ENCODE data around the gene SHQ1. TPM values are rescaled to one million over a fixed set of nuclear protein-coding genes. Genes with fewer than 3 reads are reported as not detected.

Gene SHQ1
- total and polyA plus RNA-seq, 2 donors (not counting 3 experiments of a cell fraction or from before 2014, with no cell fraction given), result 7.3 to 20.6 TPM

GRCh38 chr3:72821161-72821781, 27.0 kb downstream of the SHQ1 start:
- H3K9ac ChIP-seq (replicated peaks; ENCODE audit: extremely low read depth, insufficient read depth, low read length), result no peak overlapping the region
- peak overlapping the region; percentile 57 for H3K4me2 ChIP-seq (ENCODE audit: insufficient read depth, low read length)
- H3K9me3 ChIP-seq (replicated peaks; ENCODE audit: control insufficient read depth, insufficient read depth, low read length), result no peaks in the 10 kb centered on the region
- peaks cover 3% of the 10 kb centered on the region for H4K20me1 ChIP-seq (replicated peaks; ENCODE audit: control insufficient read depth, extremely low read depth, insufficient read depth, low read length)
- POLR2A ChIA-PET, result no interaction called here
- no peak for FAIRE-seq
- H3K79me2 ChIP-seq (ENCODE audit: control insufficient read depth, insufficient read depth, low read length), result no peaks in the 10 kb centered on the region
- no TSS peak for BruUV-seq (replicated peaks)
- TF ChIP-seq JUN (IDR thresholded peaks at IDR 0.05; ENCODE audit: borderline replicate concordance, insufficient read depth, insufficient read length, low read depth) (no peak), GATA2 (IDR thresholded peaks at IDR 0.05; ENCODE audit: insufficient read depth, insufficient read length, low read depth, low read length) (no peak)
- CTCF ChIA-PET, result interaction anchor here (0.9 to 9.5 kb wide), 19 partner anchors 9 to 1110 kb away, joined by 3 to 201 read pairs (median 6); no protein-coding TSS in a partner anchor
- H2AFZ ChIP-seq (ENCODE audit: low read depth, low read length), result no peak overlapping the region
- H3K36me3 ChIP-seq (ENCODE audit: control insufficient read depth in 2 of 2, extremely low read depth in 1 of 2, insufficient read depth in 2 of 2, low read length in 2 of 2), result no peaks in the 10 kb centered on the region
- H3K27me3 ChIP-seq (ENCODE audit: control insufficient read depth in 2 of 2, insufficient read depth in 2 of 2, low read length in 2 of 2), result no peaks in the 10 kb centered on the region
- H3K9me1 ChIP-seq (replicated peaks; ENCODE audit: control insufficient read depth, extremely low read depth, insufficient read depth, low read length), result no peaks in the 10 kb centered on the region
- H3K4me3 ChIP-seq (replicated peaks in 1 of 3; ENCODE audit: insufficient read depth in 1 of 3, low read depth in 1 of 3, low read length in 3 of 3), result no peak overlapping the region
- peak; percentile 64 for DNase-seq (ENCODE audit: low read depth, low spot score)
- dilution Hi-C loops (cut with MboI; ENCODE audit: extremely low pct_ligation_motif_present, low sequenced_read_pairs) (no loop called here), intact Hi-C loops (cut with micrococcal nuclease) (loop anchor here (5.0 to 10.0 kb wide), 4 partner anchors 336 to 1094 kb away; partner anchors contain the start of genes EIF4E3 and RYBP)
- peak overlapping the region; percentile 24 for H3K27ac ChIP-seq (ENCODE audit: insufficient read depth, low read depth, low read length)
- peaks cover 25% of the 10 kb centered on the region for H3K4me1 ChIP-seq (ENCODE audit: control insufficient read depth, extremely low read depth, insufficient read depth, low read length)

GRCh38 chr3:72820415-72820814, 27.8 kb downstream of the SHQ1 start:
- Histone ChIP-seq H3K36me3 (ENCODE audit: control insufficient read depth in 2 of 2, extremely low read depth in 1 of 2, insufficient read depth in 2 of 2, low read length in 2 of 2) (no peaks in the 10 kb centered on the region), H3K4me2 (ENCODE audit: insufficient read depth, low read length) (peak overlapping the region; percentile 57), H3K27me3 (ENCODE audit: control insufficient read depth in 2 of 2, insufficient read depth in 2 of 2, low read length in 2 of 2) (no peaks in the 10 kb centered on the region), H3K9ac (replicated peaks; ENCODE audit: extremely low read depth, insufficient read depth, low read length) (no peak overlapping the region), H3K4me3 (replicated peaks in 1 of 3; ENCODE audit: insufficient read depth in 1 of 3, low read depth in 1 of 3, low read length in 3 of 3) (no peak overlapping the region), H3K9me1 (replicated peaks; ENCODE audit: control insufficient read depth, extremely low read depth, insufficient read depth, low read length) (no peaks in the 10 kb centered on the region), H3K4me1 (ENCODE audit: control insufficient read depth, extremely low read depth, insufficient read depth, low read length) (peaks cover 25% of the 10 kb centered on the region), H3K27ac (ENCODE audit: insufficient read depth, low read depth, low read length) (peak overlapping the region; percentile 24), H3K79me2 (ENCODE audit: control insufficient read depth, insufficient read depth, low read length) (no peaks in the 10 kb centered on the region), H2AFZ (ENCODE audit: low read depth, low read length) (no peak overlapping the region), H4K20me1 (replicated peaks; ENCODE audit: control insufficient read depth, extremely low read depth, insufficient read depth, low read length) (peaks cover 3% of the 10 kb centered on the region), H3K9me3 (replicated peaks; ENCODE audit: control insufficient read depth, insufficient read depth, low read length) (no peaks in the 10 kb centered on the region)
- FAIRE-seq (peak; percentile 67), DNase-seq (ENCODE audit: low read depth, low spot score) (peak; percentile 97)
- dilution Hi-C loops (cut with MboI; ENCODE audit: extremely low pct_ligation_motif_present, low sequenced_read_pairs) (no loop called here), intact Hi-C loops (cut with micrococcal nuclease) (loop anchor here (5.0 to 10.0 kb wide), 4 partner anchors 336 to 1093 kb away; partner anchors contain the start of genes EIF4E3 and RYBP)
- TF ChIP-seq POLR2AphosphoS5 (IDR thresholded peaks at IDR 0.05; ENCODE audit: insufficient read depth, low read depth, low read length), result no peak
- no peak for TF ChIP-seq GATA2 (IDR thresholded peaks at IDR 0.05; ENCODE audit: insufficient read depth, insufficient read length, low read depth, low read length)
- TF ChIP-seq EZH2 (IDR thresholded peaks at IDR 0.05; ENCODE audit: borderline replicate concordance, low read depth, low read length, severe bottlenecking), result no peak
- TF ChIP-seq MAX (IDR thresholded peaks at IDR 0.05; ENCODE audit: insufficient read depth, insufficient read length), result no peak
- TF ChIP-seq CTCF (IDR thresholded peaks at IDR 0.05; ENCODE audit: extremely low read depth in 1 of 2, insufficient read depth in 1 of 2, low read depth in 1 of 2, low read length in 2 of 2), result no peak
- no peak for TF ChIP-seq FOS (IDR thresholded peaks at IDR 0.05; ENCODE audit: borderline replicate concordance, insufficient read depth, low read length)
- no peak for TF ChIP-seq JUN (IDR thresholded peaks at IDR 0.05; ENCODE audit: borderline replicate concordance, insufficient read depth, insufficient read length, low read depth)
- TF ChIP-seq POLR2A (IDR thresholded peaks at IDR 0.05; ENCODE audit: low read depth, low read length), result no peak
- ChIA-PET CTCF (interaction anchor here (0.9 to 9.5 kb wide), 16 partner anchors 8 to 1109 kb away, joined by 3 to 201 read pairs (median 6); no protein-coding TSS in a partner anchor), POLR2A (no interaction called here)
- BruUV-seq (replicated peaks), result no TSS peak

All from endothelial cell of umbilical vein (primary cell).